HG03066 (cell line): Measurements from ENCODE around the gene SYT7.

Experiments used
- ATAC-seq: cut with Tn5 transposase; IDR thresholded peaks from one replicate; pipeline ENCODE4 v1.9.1; 2021; ENCODE audit warnings: low read depth; ENCODE audit not compliant: unreplicated experiment

SYT7 gene

GRCh38 chr11:61555978-61556377, 24.9 kb downstream of the SYT7 start:
- ATAC-seq: no peak

- ATAC-seq: no peak
Observed at GRCh38 chr11:61555051-61555969, 25.6 kb downstream of the SYT7 start.

- ATAC-seq: no peak
Observed at GRCh38 chr11:61554172-61554988, 26.5 kb downstream of the SYT7 start.

- ATAC-seq: no peak
Observed at GRCh38 chr11:61553373-61554171, 27.3 kb downstream of the SYT7 start.

GRCh38 chr11:61552108-61552635, 28.7 kb downstream of the SYT7 start:
- ATAC-seq: no peak

GRCh38 chr11:61551634-61552033, 29.2 kb downstream of the SYT7 start:
- ATAC-seq: no peak

- ATAC-seq: no peak
Observed at GRCh38 chr11:61550665-61551227, 30.1 kb downstream of the SYT7 start.

- no peak for ATAC-seq
Observed at GRCh38 chr11:61549662-61550568, 31.0 kb downstream of the SYT7 start.

- ATAC-seq: no peak
Observed at GRCh38 chr11:61549177-61549576, 31.7 kb downstream of the SYT7 start.

GRCh38 chr11:61547246-61547645, 33.6 kb downstream of the SYT7 start:
- ATAC-seq: no peak

- ATAC-seq: no peak
Observed at GRCh38 chr11:61546663-61547062, 34.2 kb downstream of the SYT7 start.

GRCh38 chr11:61545921-61546320, 35.0 kb downstream of the SYT7 start:
- ATAC-seq: no peak

- no peak for ATAC-seq
Observed at GRCh38 chr11:61545341-61545740, 35.5 kb downstream of the SYT7 start.

- no peak for ATAC-seq
Observed at GRCh38 chr11:61544466-61544865, 36.4 kb downstream of the SYT7 start.

GRCh38 chr11:61543606-61544306, 37.1 kb downstream of the SYT7 start:
- no peak for ATAC-seq

GRCh38 chr11:61542705-61543104, 38.2 kb downstream of the SYT7 start:
- ATAC-seq: no peak

GRCh38 chr11:61542024-61542461, 38.8 kb downstream of the SYT7 start:
- no peak for ATAC-seq

- ATAC-seq: no peak
Observed at GRCh38 chr11:61541598-61541997, 39.3 kb downstream of the SYT7 start.
